Renal cortex interstitium (tissue), 11 donors: ENCODE measurements around the gene AMPH. TPM values are rescaled to one million over a fixed set of nuclear protein-coding genes. Genes with fewer than 3 reads are reported as not detected.
"Not testable (repeated sequence)": the region's sequence is repeated elsewhere in the genome, so short reads cannot be mapped to it uniquely, and the experiment has no call there.

Experiments
- DNase-seq, 11 donors: peaks; one replicate each; pipeline ENCODE4 v3.0.0-alpha.2; 2013; ENCODE audit warnings: low read depth in 9 of 11, low spot score in 4 of 11; ENCODE audit errors: extremely low read depth in 1 of 11
- polyA plus RNA-seq, 3 donors: library from polyadenylated mRNA; unstranded; fragments of 120-200 nt; gene quantifications; one replicate each; pipeline ENCODE4 v1.2.1, GENCODE V29; 2013; ENCODE audit not compliant: insufficient read length in 3 of 3

AMPH gene
- polyA plus RNA-seq, 3 donors: 16.3 to 19.7 (median 16.6) TPM

DNA sequence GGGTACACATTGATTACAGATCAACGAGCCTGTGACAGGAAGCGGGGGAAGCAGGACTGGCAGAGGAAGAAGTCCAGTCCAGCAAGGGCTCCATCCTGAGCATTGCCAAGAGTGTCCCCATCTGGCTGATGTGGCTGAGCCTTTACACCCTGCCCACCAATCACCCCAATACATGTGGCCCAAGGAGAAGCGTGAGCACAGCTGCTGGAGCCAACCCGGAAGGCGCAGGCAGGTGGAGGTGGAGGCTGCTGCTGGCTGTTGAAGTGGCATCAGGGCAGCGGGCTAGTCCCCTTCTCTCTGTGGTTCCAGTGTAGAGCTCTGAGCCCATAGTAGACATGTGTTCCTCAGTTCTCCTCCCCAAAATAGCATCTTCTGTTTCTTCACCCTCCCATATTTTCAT lies 6.8 kb upstream of the AMPH start:
- DNase-seq: no peak

- no peak for DNase-seq
Observed at GRCh38 chr7:38632411-38632810, 1.2 kb upstream of the AMPH start.

DNA sequence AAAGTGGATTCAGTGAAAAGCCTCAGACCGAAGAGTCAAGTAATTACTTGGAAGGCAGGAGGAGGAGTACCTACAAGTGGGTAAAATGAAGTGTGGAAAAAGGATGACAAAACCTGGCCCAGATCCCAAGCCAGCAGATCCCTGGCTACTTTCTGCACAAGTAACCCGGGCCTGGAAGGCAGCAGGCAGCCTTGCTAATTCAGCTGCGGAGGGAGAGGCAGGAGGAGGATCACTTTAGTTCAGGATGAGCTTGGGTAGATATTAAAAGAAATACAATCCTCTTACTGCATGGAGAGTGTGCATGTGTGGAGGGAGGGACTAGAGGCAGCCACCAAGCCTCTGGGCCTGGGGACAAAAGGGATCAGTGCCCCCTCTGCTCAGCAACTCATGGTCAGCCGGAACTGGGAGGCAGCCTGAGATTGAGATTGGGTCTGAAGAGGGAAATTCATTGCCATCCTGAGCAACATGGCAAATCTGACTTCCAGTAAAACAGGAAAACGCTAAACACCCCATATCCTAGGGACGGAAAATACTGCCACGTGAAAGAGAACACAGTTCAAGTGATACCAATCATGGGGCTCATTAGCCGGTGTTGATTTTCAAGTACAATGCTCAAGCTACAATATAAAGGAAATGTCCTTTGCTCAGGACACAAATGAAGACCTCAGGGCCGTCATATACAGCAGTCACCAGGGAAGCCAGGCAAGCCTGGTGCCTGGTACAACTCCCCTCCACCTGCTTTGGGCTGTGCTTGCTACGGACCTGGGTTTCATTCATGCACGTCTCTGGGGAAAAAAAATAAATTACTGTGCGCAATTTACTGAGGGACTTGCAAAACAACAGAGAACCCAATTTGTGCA lies 1.3 kb downstream of the AMPH start:
- DNase-seq: peak in 2 of 11 donors; percentile 17

DNA sequence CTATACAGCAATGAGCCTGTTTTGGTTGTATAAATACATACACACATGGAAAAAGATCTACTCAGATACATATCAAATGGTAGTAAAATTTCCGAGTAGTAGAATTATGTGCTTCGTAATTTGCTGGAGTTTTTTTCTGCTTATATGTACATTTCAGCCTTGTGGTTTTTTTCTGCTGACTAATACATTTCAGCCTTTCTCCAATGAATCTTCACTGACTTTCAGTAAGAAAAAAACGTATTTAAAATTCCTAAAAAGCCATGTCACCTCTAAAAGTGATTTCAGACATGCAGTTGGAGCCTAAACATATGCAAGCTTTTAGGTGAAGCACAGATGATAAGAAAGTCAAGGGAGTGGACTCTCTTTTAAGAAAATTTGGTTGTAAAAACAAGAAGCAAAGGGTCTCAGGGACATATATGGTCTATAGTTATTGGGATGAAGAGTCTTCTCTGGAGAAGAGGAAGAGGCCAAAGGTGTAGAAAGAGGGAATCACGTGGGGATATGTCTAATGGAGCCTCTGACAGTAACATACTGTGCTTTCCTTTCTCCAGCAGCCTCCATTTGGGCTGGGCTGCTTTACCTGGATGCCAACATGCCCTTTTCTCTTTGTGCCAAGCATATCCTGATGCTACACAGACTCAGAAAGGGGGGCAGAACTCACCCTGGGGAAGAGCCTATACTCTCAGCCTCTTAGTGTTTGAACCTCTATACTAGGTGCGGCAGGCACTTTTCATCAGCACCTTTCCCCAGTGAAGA lies 2.4 kb downstream of the AMPH start:
- DNase-seq: no peak

DNA sequence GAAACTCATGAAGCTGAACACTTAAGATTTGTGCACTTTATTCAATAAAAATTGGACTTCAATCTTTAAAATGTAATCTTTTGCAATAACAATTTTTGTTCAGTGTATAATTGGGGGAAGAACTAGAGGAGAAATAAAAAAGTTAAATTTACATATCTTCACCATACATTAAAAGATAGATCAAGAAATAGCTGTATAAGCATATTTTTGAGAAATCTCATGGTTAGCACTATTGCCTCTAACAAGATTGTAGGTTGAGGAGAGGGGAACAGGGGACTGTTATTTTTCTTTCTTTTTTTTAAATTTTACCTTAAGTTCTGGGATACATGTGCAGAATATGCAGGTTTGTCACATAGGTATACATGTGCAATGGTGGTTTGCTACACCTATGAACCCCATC lies 5.3 kb downstream of the AMPH start:
- no peak for DNase-seq

GRCh38 chr7:38615665-38616064 lies 15.5 kb downstream of the AMPH start:
- no peak for DNase-seq

DNA sequence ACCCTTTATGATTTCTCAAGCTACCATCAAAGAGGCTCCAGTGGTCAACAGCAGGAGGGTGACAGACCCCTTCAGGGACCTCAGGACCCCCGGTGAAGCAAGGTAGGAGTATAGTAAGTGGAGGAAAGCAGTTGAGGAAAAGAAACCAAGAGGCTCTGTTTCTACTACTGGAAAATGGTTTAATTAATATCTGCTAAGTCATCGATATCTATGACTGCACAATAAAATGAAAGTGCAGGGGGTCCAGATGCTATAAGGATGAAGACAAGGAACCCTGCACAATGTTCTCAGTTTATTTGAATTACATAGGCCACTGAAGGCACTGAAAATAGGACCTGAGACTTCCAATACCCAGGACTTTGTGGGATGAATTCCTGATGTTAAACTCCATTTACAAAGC lies 23.7 kb downstream of the AMPH start:
- no peak for DNase-seq

GRCh38 chr7:38600741-38601140 lies 30.4 kb downstream of the AMPH start:
- no peak for DNase-seq

DNA sequence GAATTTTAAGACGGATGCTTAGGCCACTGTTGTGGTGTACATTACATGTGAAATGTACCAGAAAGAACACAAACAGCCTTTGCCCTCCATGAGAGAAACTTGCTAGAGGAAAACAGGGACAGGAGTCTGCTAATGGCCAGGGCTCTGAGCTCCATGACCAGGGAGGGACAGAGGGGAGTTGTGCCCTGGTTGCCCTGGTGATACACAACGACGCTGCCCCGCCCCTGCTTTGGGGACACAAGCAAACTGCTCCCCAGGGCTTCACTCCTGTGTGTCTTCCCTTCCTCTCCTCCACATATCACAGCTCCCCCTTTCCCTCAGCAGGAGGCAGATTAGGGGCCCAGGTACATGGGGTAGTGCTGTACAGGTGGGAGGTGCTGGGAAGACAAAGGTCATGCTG lies 36.2 kb downstream of the AMPH start:
- DNase-seq: peak in 3 of 11 donors; percentile 4 to 12 (median 9)

- DNase-seq: no peak
Observed at GRCh38 chr7:38592737-38593288, 38.4 kb downstream of the AMPH start.

DNA sequence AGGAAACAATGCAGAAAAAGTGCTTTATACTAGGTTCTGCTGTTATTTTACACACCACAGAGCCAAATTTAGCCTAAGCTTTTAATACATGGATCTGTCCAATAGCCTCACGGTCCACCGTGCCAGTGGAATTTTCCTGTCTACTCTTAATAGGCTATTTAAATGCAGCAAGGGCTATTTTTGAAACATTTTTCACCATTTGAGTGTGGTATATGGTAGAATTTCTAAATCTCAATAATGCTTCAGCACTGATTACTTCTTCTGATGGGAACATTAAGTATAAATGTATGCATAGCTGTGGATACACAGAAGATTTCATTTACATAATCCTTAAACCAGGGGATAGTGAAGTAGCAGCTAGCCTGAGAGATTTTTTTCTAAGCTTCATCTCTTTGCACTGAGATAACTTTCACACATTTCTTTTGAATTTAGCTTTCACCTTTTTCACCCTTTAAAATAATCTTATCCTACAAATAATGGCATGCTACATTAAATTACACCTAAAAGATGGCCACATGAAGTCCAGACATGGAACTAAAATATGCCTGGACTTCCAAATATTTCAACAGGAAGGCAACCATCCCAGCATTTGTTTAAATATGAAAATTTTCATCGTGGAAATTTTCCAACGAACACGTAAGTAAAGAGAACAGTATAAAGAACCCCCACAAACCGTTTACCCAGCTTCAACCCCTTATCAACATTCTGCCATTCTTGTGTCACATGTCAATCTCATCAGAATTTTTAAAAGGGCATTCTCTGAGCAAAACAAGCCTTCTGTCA lies 45.4 kb downstream of the AMPH start:
- peak in 1 of 11 donors; percentile 8 for DNase-seq

- no peak for DNase-seq
Observed at GRCh38 chr7:38584443-38585210, 46.5 kb downstream of the AMPH start.

DNA sequence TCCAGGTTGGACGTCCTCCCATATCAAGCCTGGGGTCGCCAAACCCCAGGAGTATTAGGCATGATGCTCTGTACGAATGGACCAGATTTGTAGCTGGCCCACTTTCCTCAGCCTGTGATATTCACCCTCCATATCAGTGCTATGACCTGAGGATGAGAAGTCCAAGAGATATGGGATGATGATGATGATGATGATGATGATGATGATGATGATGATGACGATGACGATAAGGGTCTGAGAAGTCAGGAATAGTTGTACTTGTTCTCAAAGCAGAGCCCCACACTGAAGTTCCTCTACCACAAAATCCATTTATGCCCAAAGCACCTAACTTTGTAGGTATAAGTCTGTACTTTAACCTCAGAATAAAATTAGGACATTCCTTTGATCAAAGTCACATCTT lies 50.7 kb downstream of the AMPH start:
- DNase-seq: no peak

GRCh38 chr7:38574086-38574485 lies 57.1 kb downstream of the AMPH start:
- DNase-seq: no peak

DNA sequence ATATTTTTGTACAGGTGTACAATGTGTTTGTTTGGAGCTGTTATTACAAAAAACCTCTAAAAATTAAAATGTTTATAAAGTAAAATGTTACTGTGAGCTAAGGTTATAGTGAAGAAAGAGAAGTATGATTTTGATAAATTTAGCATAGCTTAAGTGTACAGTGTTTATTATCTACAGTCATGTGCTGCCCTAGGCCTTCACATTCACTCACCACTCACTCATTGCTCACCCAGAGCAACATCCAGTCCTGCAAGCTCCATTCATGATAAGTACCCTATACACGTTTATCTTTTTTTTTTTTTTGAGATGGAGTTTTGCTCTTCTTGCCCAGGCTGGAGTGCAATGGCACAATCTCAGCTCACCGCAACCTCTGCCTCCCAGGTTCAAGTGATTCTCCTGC lies 59.6 kb downstream of the AMPH start:
- DNase-seq: not testable (repeated sequence)

- DNase-seq: no peak
Observed at GRCh38 chr7:38568497-38568896, 62.7 kb downstream of the AMPH start.

DNA sequence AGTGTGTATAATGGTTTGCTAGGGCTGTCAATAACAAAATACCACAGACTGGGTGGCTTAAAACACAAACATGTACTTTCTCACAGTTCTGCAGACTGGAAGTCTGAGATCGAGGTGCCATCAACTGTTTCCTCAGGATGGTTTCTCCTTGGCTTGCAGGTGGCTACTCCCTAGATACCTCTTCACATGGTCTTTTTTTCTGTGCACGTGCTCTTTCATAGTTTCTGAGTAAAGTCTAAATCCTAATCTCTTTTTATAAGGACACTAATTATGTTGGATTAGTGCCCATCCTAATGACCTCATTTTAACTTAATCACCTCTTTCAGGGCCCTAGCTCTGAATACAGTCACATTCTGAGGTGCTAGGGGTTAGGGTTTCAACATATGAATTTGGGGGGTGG lies 65.9 kb downstream of the AMPH start:
- no peak for DNase-seq

GRCh38 chr7:38563741-38564140 lies 67.4 kb downstream of the AMPH start:
- no peak for DNase-seq

DNA sequence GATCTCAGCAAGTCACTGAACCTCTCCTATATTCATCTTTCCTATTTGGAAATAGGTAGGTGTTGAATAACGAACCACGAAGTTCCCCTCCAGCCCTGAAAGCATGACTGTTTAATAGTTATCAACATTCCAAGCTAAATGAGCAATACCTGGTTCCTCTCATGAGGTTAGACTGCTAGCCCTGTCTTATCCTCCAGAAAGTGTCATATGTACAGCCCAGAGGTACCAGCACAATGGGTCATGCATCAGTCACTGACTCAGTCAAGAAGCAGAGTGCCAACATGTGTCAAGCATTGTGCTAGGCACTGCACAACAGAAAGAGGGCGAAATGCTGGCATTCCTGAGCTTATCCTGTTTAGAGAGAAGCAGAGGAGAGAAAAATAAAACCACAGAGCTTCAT lies 70.0 kb downstream of the AMPH start:
- no peak for DNase-seq
